HCT116 (cell line): ENCODE data around the gene COPS3. TPM values are rescaled to one million over a fixed set of nuclear protein-coding genes. Genes with fewer than 3 reads are reported as not detected.

Source experiments
- ATAC-seq: fragments of 200-7000 bp; cut with Tn5 transposase; 2 replicates; pipeline ENCODE4 v1.9.1; 2020; ENCODE audit warnings: mild to moderate bottlenecking, moderate library complexity
- BruUV-seq: library from RNA; stranded (reverse); fragments of 400-500 nt; replicated peaks from 2 replicates; lab custom pipeline; 2021; lab: Mats Ljungman, UMichigan
- CTCF ChIA-PET: fragments of 300-600 bp; sonication (Branson Sonifier 250); formaldehyde crosslinking; loops from one replicate; lab custom pipeline; 2021; ENCODE audit warnings: antibody characterized with exemption; lab: Charles Lee
- POLR2A ChIA-PET: fragments of 300-600, 350-600 bp; sonication (Branson Sonifier 250); formaldehyde crosslinking; loops from one replicate; lab custom pipeline; 2021; ENCODE audit warnings: antibody characterized with exemption; lab: Charles Lee
- RAD21 ChIA-PET, 2 experiments: fragments of 300-600 bp; sonication (Branson Sonifier 250); formaldehyde crosslinking; loops; one replicate each; lab custom pipeline; 2023; ENCODE audit warnings: low total read pairs in 2 of 2; ENCODE audit not compliant: uncharacterized antibody in 2 of 2, unreplicated experiment in 2 of 2, low non-redundant PET in 1 of 2; lab: Charles Lee
- DNase-seq: peaks from one replicate; pipeline ENCODE4 v3.0.0-alpha.2; 2010; ENCODE audit warnings: low read depth, low spot score
- H2AFZ ChIP-seq: fragments of 200-600 bp; shearing (Covaris generic), sonication (generic); 2 replicates; pipeline ENCODE4 v1.6.1; 2017; ENCODE audit warnings: low read depth, mixed run types, mixed read lengths, antibody characterized with exemption, low read length; ENCODE audit not compliant: poor library complexity, severe bottlenecking
- H3K27ac ChIP-seq: 2 replicates; pipeline ENCODE4 v1.5.1; 2012; ENCODE audit warnings: low read depth, low read length
- H3K27me3 ChIP-seq: fragments of 200-600 bp; sonication (generic); 2 replicates; pipeline ENCODE4 v1.6.1; 2016; ENCODE audit warnings: mixed run types, low read length, mixed read lengths; ENCODE audit not compliant: insufficient read depth
- H3K36me3 ChIP-seq, 2 experiments: fragments of 200-500 bp in 1 of 2; fragments of 200-600 bp in 1 of 2; sonication (Bioruptor generic) in 1 of 2; sonication (generic) in 1 of 2; 2 replicates each; pipeline versions ENCODE4 v1.5.1 to v1.6.1; 2014 to 2016; ENCODE audit warnings: low read length in 2 of 2, inconsistent platforms in 1 of 2, mixed read lengths in 1 of 2, mixed run types in 1 of 2; ENCODE audit not compliant: insufficient read depth in 2 of 2, control insufficient read depth in 1 of 2
- H3K4me1 ChIP-seq, 2 experiments: fragments of 200-600 bp in 1 of 2; sonication (generic) in 1 of 2; 2 replicates each; pipeline versions ENCODE4 v1.5.1 to v1.6.1; 2012 to 2017; ENCODE audit warnings: low read length in 2 of 2, inconsistent platforms in 1 of 2, mild to moderate bottlenecking in 1 of 2, mixed read lengths in 1 of 2, mixed run types in 1 of 2, moderate library complexity in 1 of 2; ENCODE audit not compliant: insufficient read depth in 2 of 2, control insufficient read depth in 1 of 2
- H3K4me2 ChIP-seq: fragments of 200-600 bp; sonication (generic); 2 replicates; pipeline ENCODE4 v1.6.1; 2017; ENCODE audit warnings: mixed run types, low read length, mixed read lengths
- H3K4me3 ChIP-seq, 2 experiments: fragments of 200-600 bp in 1 of 2; sonication (generic) in 1 of 2; replicated peaks in 1 of 2; 2 replicates each; pipeline ENCODE4 v1.5.1; 2011 to 2016; ENCODE audit warnings: low read length in 2 of 2, control low read depth in 1 of 2, low read depth in 1 of 2, mild to moderate bottlenecking in 1 of 2, mixed read lengths in 1 of 2, mixed run types in 1 of 2
- H3K79me2 ChIP-seq: fragments of 200-600 bp; sonication (generic); 2 replicates; pipeline ENCODE4 v1.6.1; 2017; ENCODE audit warnings: mild to moderate bottlenecking, mixed run types, low read length, moderate library complexity, mixed read lengths; ENCODE audit not compliant: insufficient read depth
- H3K9ac ChIP-seq: fragments of 200-600 bp; sonication (generic); 2 replicates; pipeline ENCODE4 v1.6.1; 2016; ENCODE audit warnings: low read length, mixed read lengths
- H3K9me2 ChIP-seq: fragments of 200-600 bp; sonication (generic), shearing (Covaris generic); 2 replicates; pipeline ENCODE4 v1.6.1; 2017; ENCODE audit warnings: mixed run types, mild to moderate bottlenecking, moderate library complexity; ENCODE audit not compliant: insufficient read depth
- H3K9me3 ChIP-seq, 2 experiments: fragments of 200-500 bp in 1 of 2; fragments of 200-600 bp in 1 of 2; sonication (Bioruptor generic) in 1 of 2; sonication (generic) in 1 of 2; 2 replicates each; pipeline ENCODE4 v1.6.1; 2014 to 2017; ENCODE audit warnings: low read length in 2 of 2, mixed read lengths in 2 of 2, inconsistent platforms in 1 of 2, low read depth in 1 of 2, mild to moderate bottlenecking in 1 of 2, mixed run types in 1 of 2, moderate library complexity in 1 of 2; ENCODE audit not compliant: control insufficient read depth in 1 of 2, insufficient read depth in 1 of 2
- H4K20me1 ChIP-seq: fragments of 200-600 bp; sonication (generic), shearing (Covaris generic); 2 replicates; pipeline ENCODE4 v1.6.1; 2017; ENCODE audit warnings: mixed run types, mild to moderate bottlenecking, moderate library complexity; ENCODE audit not compliant: insufficient read depth
- EGR1 ChIP-seq: IDR thresholded peaks from 2 replicates; pipeline ENCODE4 v1.6.1; 2012; ENCODE audit warnings: low read depth
- EZH2 ChIP-seq: fragments of 200-600 bp; sonication (generic); IDR thresholded peaks from 2 replicates; pipeline ENCODE4 v1.6.1; 2017; ENCODE audit warnings: antibody characterized with exemption, mixed run types
- EZH2phosphoT487 ChIP-seq: fragments of 200-600 bp; IDR thresholded peaks from 2 replicates; pipeline ENCODE4 v1.6.1; 2018; ENCODE audit warnings: antibody characterized with exemption, borderline replicate concordance
- JUND ChIP-seq: IDR thresholded peaks from 2 replicates; pipeline ENCODE4 v1.6.1; 2012
- POLR2A ChIP-seq: IDR thresholded peaks from 2 replicates; pipeline ENCODE4 v1.7.0; 2011; ENCODE audit warnings: borderline replicate concordance; ENCODE audit not compliant: insufficient read depth, insufficient read length; ENCODE audit errors: extremely low read depth
- SP1 ChIP-seq: IDR thresholded peaks from 2 replicates; pipeline ENCODE4 v1.6.1; 2012; ENCODE audit warnings: low read depth
- SRF ChIP-seq: IDR thresholded peaks from 2 replicates; pipeline ENCODE4 v1.6.1; 2012; ENCODE audit warnings: low read depth
- TCF7L2 ChIP-seq: IDR thresholded peaks from 2 replicates; pipeline ENCODE4 v1.7.0; 2011; ENCODE audit warnings: borderline replicate concordance, inconsistent platforms; ENCODE audit not compliant: insufficient read depth, insufficient read length; ENCODE audit errors: extremely low read depth
- YY1 ChIP-seq: IDR thresholded peaks from 2 replicates; pipeline ENCODE4 v1.6.1; 2011; ENCODE audit warnings: low read length, low read depth, moderate library complexity, mild to moderate bottlenecking; ENCODE audit not compliant: insufficient replicate concordance; ENCODE audit errors: extremely low read depth
- ZBTB33 ChIP-seq: IDR thresholded peaks from 2 replicates; pipeline ENCODE4 v1.6.1; 2011; ENCODE audit warnings: mild to moderate bottlenecking, low read length, moderate library complexity; ENCODE audit not compliant: insufficient replicate concordance; ENCODE audit errors: extremely low read depth
- intact Hi-C: fragments of 100-400 bp; cut with micrococcal nuclease; formaldehyde crosslinking; loops from 2 replicates; pipeline ENCODE4 v1.10.0; 2022
- total RNA-seq: library from RNA; stranded (reverse); gene quantifications from one replicate; pipeline ENCODE4 v1.2.1, GENCODE V29; 2021; ENCODE audit not compliant: unreplicated experiment

COPS3 gene
- total RNA-seq, 1 experiment from 2014 or later = 99.0 TPM

GRCh38 chr17:17242246-17242645, 38.8 kb downstream of the COPS3 start:
- ChIA-PET RAD21 (no interaction called here), CTCF (no interaction called here), POLR2A (no interaction called here)
- H3K4me2 ChIP-seq = no peak overlapping the region
- TF ChIP-seq POLR2A = no peak
- TF ChIP-seq TCF7L2 = no peak
- no peak for TF ChIP-seq YY1
- TF ChIP-seq EZH2phosphoT487 = no peak
- TF ChIP-seq EGR1 = no peak
- no peak for TF ChIP-seq EZH2
- TF ChIP-seq JUND = no peak
- no peak for TF ChIP-seq SP1
- TF ChIP-seq SRF = no peak
- no peak for TF ChIP-seq ZBTB33
- H4K20me1 ChIP-seq = no peaks in the 10 kb centered on the region
- no peaks in the 10 kb centered on the region for H3K79me2 ChIP-seq
- H3K27ac ChIP-seq = no peak overlapping the region
- peaks cover 7 to 14% of the 10 kb centered on the region in 2 experiments; a peak in 2 of 4 replicates for H3K36me3 ChIP-seq
- H2AFZ ChIP-seq = no peak overlapping the region
- H3K4me3 ChIP-seq = no peak overlapping the region
- DNase-seq = no peak
- intact Hi-C loops = no loop called here
- no peaks in the 10 kb centered on the region for H3K9me2 ChIP-seq
- no peaks in the 10 kb centered on the region for H3K27me3 ChIP-seq
- H3K9me3 ChIP-seq = no peaks in the 10 kb centered on the region
- no TSS peak for BruUV-seq
- H3K4me1 ChIP-seq = peaks cover 2 to 7% of the 10 kb centered on the region in 2 experiments; a peak in 1 of 4 replicates
- no peak for ATAC-seq
- H3K9ac ChIP-seq = no peak overlapping the region
